Measurements from ENCODE around the gene CD93.

Gene CD93

GRCh38 chr20:23084282-23084844, 1.8 kb downstream of the CD93 start:
- no peak for TF ChIP-seq CTCF (conservative IDR thresholded peaks at IDR 0.05; ENCODE audit: low read depth, low read length)
- DNase-seq (ENCODE audit: low read depth): no peak
- no peak overlapping the region for H3K4me3 ChIP-seq (ENCODE audit: low read depth, low read length)

GRCh38 chr20:23083553-23084220, 2.4 kb downstream of the CD93 start:
- DNase-seq (ENCODE audit: low read depth): no peak
- no peak overlapping the region for H3K4me3 ChIP-seq (ENCODE audit: low read depth, low read length)
- TF ChIP-seq CTCF (conservative IDR thresholded peaks at IDR 0.05; ENCODE audit: low read depth, low read length): no peak

- no peak for DNase-seq (ENCODE audit: low read depth)
- TF ChIP-seq CTCF (conservative IDR thresholded peaks at IDR 0.05; ENCODE audit: low read depth, low read length): no peak
- H3K4me3 ChIP-seq (ENCODE audit: low read depth, low read length): no peak overlapping the region
Observed at GRCh38 chr20:23082846-23083552, 3.1 kb downstream of the CD93 start.

- TF ChIP-seq CTCF (conservative IDR thresholded peaks at IDR 0.05; ENCODE audit: low read depth, low read length): no peak
- DNase-seq (ENCODE audit: low read depth): no peak
- no peak overlapping the region for H3K4me3 ChIP-seq (ENCODE audit: low read depth, low read length)
Observed at GRCh38 chr20:23081263-23081819, 4.8 kb downstream of the CD93 start.

GRCh38 chr20:23080521-23080920, 5.6 kb downstream of the CD93 start:
- H3K4me3 ChIP-seq (ENCODE audit: low read depth, low read length): no peak overlapping the region
- no peak for DNase-seq (ENCODE audit: low read depth)
- no peak for TF ChIP-seq CTCF (conservative IDR thresholded peaks at IDR 0.05; ENCODE audit: low read depth, low read length)

GRCh38 chr20:23079926-23080325, 6.2 kb downstream of the CD93 start:
- TF ChIP-seq CTCF (conservative IDR thresholded peaks at IDR 0.05; ENCODE audit: low read depth, low read length): no peak
- H3K4me3 ChIP-seq (ENCODE audit: low read depth, low read length): no peak overlapping the region
- DNase-seq (ENCODE audit: low read depth): no peak

Data from choroid plexus epithelial cell (primary cell).